Heart left ventricle (tissue), 13 donors: Measurements from ENCODE around the gene RUNX1.

ENCODE experiments used
- POLR2A ChIP-seq, 2 donors: fragments of 450-650 bp; IDR thresholded peaks; one replicate each; pipeline ENCODE4 v1.6.1; 2017; ENCODE audit warnings: antibody characterized with exemption in 2 of 2, mild to moderate bottlenecking in 2 of 2, moderate library complexity in 2 of 2
- TF ChIP-seq, protein P1 (sequence below), 12 donors: fragments of 200-600 bp; sonication (generic) in 4 of 12; IDR thresholded peaks; one replicate each; pipeline versions ENCODE4 v1.5.0 to v1.8.0; 2018 to 2022; ENCODE audit warnings: antibody characterized with exemption in 12 of 12, mild to moderate bottlenecking in 5 of 12
- donor health status: ischemic (EF 13 %, LVEDD 7.1; RV severe dilation, severe dysfunction).
- donor health status: DM: no; HTN: yes; CAD: no.
- donor health status: DM: no; HTN: no; CAD: no.
- donor health status: ischemic (EF 25% LVEDD 6.9; RV normal size, moderate dysfunction).
- donor health status: ischemic (EF 25% LVEDD 5.7; RV mildly dilated, moderate dysfunction).
- donor health status: ischemic (EF 35%, LVEDD 5.7; RV mildly dilated, moderate dysfunction).
- donor health status: nonischemic (EF 11% LVEDD 7.7; RV severe dilation, severe dysfunction).
- donor health status: DM: yes; HTN: yes; CAD: no.
- donor health status: PGD.
- donor health status: ischemic (EF 29% LVEDD 5.4; RV normal size, mild dysfunction).
- donor health status: nonischemic (EF 23%, LVEDD 6.1; RV moderate dilation, normal function).

- TF ChIP-seq, protein P1, sequence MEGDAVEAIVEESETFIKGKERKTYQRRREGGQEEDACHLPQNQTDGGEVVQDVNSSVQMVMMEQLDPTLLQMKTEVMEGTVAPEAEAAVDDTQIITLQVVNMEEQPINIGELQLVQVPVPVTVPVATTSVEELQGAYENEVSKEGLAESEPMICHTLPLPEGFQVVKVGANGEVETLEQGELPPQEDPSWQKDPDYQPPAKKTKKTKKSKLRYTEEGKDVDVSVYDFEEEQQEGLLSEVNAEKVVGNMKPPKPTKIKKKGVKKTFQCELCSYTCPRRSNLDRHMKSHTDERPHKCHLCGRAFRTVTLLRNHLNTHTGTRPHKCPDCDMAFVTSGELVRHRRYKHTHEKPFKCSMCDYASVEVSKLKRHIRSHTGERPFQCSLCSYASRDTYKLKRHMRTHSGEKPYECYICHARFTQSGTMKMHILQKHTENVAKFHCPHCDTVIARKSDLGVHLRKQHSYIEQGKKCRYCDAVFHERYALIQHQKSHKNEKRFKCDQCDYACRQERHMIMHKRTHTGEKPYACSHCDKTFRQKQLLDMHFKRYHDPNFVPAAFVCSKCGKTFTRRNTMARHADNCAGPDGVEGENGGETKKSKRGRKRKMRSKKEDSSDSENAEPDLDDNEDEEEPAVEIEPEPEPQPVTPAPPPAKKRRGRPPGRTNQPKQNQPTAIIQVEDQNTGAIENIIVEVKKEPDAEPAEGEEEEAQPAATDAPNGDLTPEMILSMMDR (IDR thresholded peaks at IDR 0.05), result no peak
- no peak for TF ChIP-seq POLR2A (IDR thresholded peaks at IDR 0.05)
Observed at GRCh38 chr21:34936883-34937563, 112.1 kb downstream of the RUNX1 start.
